Keratinocyte (primary cell): Measurements from ENCODE around the gene LRP1B.

ENCODE experiments used
- CTCF ChIP-seq, 3 experiments: IDR thresholded peaks in 1 of 3; conservative IDR thresholded peaks in 1 of 3; optimal IDR thresholded peaks in 1 of 3; 2 replicates in 2 of 3; 3 replicates in 1 of 3; pipeline versions ENCODE3 to v1.5.1; 2011; ENCODE audit warnings: low read length in 3 of 3, mild to moderate bottlenecking in 3 of 3, moderate library complexity in 2 of 3, control low read depth in 1 of 3, inconsistent platforms in 1 of 3; ENCODE audit not compliant: insufficient read depth in 2 of 3; ENCODE audit errors: extremely low read depth in 1 of 3
- EZH2 ChIP-seq: IDR thresholded peaks from one replicate; pipeline ENCODE4 v1.6.1; 2012; ENCODE audit warnings: inconsistent platforms, mild to moderate bottlenecking, low read length, moderate library complexity

DNA sequence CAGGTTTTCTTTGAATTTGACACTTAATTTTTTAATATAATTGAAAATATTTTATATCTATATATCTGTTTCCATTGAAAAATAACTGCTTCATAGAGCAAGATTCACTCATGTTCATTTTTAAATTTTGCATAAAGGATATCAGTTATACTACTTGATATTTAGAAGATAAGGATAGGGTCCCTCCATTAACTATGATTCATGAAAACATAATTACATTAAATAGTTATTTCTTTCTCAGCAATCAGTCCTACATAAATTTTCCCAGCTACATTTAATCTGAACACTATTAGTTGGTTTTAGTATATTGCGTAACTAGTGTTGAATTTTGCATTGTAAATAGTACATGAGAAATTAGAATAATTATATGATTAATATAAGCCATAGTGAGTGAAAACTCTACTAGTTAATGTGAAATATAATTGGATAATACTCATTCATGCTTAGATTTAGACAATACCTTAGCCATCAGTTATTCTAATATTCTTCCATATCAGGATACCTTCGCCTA is 42.7 kb downstream of the LRP1B start:
- TF ChIP-seq CTCF (optimal IDR thresholded peaks at IDR 0.05 in 1 of 3, IDR thresholded peaks at IDR 0.05 in 1 of 3, conservative IDR thresholded peaks at IDR 0.05 in 1 of 3; ENCODE audit: extremely low read depth in 1 of 3, insufficient read depth in 2 of 3, low read length in 3 of 3) (no peak), EZH2 (no peak)
